GM19452 (cell line): ENCODE measurements around the gene ARHGAP45.
"Not testable (repeated sequence)": the region's sequence is repeated elsewhere in the genome, so short reads cannot be mapped to it uniquely, and the experiment has no call there.

Experiments
- ATAC-seq: cut with Tn5 transposase; IDR thresholded peaks from one replicate; pipeline ENCODE4 v1.9.1; 2021; ENCODE audit not compliant: unreplicated experiment

ARHGAP45 gene

GRCh38 chr19:1066748-1067340, at the start of gene ARHGAP45:
TSS of gene ARHGAP45 (plus strand) at chr19:1067167. CDS start at chr19:1067406, 239 bp downstream.
- ATAC-seq = no peak

- no peak for ATAC-seq
These were observed 49.1 kb upstream of the ARHGAP45 start for GRCh38 chr19:1017906-1018305.

DNA sequence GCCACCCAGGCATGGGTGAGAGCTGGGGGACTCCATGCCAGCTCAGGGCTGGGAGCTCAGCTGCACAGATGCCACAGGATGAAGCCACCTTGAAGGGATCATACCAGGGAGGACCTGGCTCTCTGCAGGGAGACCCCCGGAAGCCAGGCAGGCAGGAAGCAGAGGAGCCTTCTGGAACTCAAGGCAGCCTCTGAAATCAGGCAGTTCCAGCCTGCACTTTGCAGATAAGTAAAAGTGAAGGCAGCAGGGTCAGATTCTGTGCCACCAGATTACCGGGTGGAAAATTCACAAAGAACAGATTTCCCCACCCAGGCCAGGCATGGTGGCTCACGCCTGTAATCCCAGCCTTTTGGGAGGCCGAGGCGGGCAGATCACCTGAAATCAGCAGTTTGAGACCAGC, 48.6 kb upstream of the ARHGAP45 start:
- ATAC-seq = no peak

DNA sequence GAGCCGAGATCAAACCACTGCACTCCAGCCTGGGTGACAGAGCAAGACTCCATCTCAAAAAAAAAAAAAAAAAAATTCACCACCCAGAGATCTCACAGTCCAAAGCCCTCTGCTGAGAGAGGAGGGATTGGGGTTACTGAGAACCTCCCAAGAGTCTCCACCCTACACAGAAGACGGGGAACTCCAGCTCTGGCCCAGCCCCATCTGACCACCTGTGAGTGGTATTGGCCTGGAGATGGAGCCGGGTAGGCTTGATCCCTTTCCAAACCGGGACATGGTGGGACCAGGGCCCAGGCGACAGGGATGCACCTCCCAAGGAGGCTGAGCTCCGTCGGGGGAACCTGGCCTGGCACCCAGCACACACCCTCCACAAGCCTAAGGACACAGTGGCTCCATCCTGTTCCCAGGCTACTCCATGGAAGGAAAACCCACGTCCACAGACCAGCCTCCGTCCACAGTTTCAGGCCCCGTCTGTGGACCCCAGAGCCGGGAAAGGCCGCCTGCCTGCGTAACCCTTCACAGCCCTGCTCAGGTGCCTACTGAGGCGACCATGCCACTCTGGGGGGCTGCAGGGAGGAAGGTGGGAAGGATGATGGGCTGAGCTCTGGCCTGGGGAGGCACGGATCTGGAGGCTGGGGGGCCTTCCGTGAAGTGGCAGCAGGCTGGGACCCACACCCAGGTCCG, 47.9 kb upstream of the ARHGAP45 start:
- ATAC-seq = no peak

GRCh38 chr19:1019616-1019961, 47.4 kb upstream of the ARHGAP45 start:
- no peak for ATAC-seq

DNA sequence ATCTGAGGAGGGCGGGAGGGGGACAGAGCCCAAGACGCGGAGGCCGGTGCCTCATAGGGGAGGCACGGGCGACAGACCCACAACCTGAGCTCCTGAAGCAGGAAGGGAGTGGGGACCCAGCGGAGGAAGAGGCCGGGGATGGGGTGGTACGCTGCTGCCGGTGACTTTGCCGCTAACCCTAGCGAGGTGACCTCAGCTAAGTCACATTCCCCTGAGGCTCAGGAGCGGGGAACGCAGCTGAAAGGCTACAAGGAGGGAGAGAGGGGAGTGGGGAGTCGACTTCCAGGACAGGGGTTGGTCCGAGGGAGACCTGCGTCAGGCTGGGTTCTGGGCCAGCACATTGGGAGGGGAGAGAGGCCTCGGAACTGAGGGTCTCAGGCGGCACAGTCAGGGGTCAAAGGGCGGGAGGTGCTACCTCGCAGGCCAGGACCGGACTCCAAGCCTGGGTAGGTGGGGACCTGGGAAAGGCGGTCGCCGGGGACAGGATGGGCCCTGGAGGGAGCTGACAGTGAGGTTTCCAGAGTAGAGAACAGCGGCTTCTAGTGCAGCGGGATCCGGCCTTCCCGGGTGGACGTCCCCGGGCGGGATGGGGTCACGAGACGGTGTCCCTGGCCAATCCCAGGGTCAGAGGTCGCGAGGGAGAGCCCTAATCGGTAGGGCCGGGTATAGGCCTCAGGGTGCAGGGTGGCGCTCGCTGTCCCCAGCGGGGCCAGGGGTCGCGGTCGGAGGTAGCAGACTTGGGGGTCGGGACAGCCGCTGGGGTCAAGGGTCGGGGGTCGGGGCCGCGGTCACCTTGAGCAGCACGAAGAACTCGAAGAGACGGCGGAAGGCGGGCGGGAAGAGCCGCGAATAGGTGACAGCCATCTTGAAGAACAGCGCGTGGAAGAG, 46.7 kb upstream of the ARHGAP45 start:
- no peak for ATAC-seq

- peak; percentile 77 for ATAC-seq
These were observed 46.0 kb upstream of the ARHGAP45 start, which contains the start of gene TMEM259 for GRCh38 chr19:1020868-1021425. TSS of gene TMEM259 (minus strand) at chr19:1021123. CDS start at chr19:1020996, 127 bp downstream.

- not testable (repeated sequence) for ATAC-seq
These were observed 43.1 kb upstream of the ARHGAP45 start for GRCh38 chr19:1023883-1024188.

- not testable (repeated sequence) for ATAC-seq
These were observed 41.9 kb upstream of the ARHGAP45 start for GRCh38 chr19:1025080-1025479.

DNA sequence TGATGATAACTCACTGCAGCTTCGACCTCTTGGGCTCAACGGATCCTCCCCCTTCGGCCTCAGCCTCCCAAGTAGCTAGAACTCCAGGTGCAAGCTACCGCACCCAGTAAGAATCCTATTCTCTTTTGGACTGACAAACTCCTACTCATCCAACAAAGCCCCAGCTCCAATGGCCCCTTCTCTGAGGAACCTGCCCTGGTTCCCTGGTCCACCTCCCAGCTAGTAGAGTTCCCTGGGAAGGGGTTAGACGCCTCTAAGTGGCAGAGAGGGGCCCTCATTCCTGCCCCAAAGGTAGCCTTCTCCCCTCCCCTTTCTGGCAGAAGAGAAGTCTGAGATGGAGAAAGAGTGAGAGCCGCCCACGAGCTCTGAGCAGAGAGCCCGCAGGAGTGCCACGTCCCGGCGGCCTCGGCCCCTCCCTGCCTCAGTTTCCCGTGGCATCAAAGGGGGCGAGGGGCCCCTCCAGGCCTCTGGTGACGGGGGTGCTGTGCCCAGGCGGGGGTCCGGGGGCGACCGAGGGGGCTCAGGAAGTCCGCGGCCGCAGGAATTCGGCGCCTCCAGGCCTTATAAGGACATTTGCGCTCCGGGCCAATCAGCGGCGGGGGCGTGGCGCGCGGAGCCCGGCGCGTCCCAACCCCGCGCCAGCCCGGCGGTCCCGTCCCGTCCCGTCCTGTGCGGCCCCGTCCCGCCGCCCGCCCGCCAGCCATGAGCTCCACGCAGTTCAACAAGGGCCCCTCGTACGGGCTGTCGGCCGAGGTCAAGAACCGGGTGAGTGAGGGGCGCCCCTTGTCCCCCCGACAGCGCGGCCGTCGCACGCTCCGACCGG, 40.8 kb upstream of the ARHGAP45 start, which contains the start of gene CNN2:
Gene CNN2, plus strand, starts transcription at position 649 of the 823 bp plus-strand sequence. Its CDS starts 54 bp downstream, at position 703.
- ATAC-seq = no peak

DNA sequence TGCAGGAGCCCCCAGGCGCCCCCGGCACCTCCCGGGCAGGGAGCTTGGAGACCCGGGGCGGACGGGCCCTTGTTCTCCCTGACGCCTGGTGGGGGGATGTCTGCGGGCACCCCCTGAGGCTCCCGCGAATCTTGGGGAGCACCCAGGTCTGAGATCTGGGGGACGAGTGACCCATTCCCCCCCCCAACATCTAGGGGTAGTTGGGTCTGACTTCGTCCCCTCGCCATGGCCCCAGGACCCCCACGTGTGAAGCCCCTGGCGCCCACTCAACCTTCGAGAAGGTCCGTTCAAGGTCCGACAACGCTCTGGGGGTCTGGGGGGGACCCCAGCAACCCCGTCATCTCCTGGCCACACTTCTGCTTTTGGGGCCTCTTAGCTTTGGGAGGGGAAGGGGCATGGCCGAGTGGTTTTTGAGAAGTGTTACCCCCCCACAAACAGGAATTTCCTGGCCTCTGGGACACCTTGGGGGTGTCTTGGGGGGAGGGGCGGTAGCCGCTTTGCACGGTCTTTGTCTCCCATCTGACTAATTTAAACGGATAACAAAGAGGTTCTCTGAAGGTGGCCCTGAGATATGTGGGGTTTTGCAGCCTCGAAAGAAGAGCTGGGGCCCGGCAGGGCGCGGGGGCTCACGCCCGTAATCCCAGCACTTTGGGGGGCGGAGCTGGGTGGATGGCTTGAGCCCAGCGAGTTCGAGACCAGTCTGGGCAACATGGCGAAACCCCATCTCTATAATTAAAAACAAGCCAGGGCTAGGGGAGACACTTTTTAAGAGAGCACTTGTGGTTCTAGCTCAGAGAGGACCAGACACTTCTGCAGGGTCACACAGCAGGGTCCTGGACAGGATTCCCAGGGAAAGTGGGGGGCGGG, 40.0 kb upstream of the ARHGAP45 start:
- ATAC-seq = no peak

DNA sequence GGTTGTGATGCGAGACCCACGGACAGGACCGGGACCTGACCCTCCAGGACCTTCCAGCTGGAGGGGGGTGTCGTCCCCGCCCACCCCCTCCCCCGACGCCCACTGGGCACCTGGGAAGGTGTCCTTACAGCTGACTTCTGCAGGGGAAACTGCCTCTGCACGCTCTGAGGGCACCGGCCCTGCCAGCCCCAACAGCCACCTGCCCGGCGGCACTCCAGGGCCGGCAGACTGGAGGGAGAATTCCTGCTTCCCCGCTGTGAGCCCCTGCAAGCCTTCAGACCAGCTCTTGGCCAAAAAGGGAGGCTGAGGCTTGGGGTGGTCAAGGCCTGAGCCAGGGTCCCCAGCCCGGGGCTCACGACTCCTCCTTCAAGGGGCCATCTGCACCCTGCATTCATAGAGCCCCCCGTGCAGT, 39.3 kb upstream of the ARHGAP45 start:
- ATAC-seq = no peak

DNA sequence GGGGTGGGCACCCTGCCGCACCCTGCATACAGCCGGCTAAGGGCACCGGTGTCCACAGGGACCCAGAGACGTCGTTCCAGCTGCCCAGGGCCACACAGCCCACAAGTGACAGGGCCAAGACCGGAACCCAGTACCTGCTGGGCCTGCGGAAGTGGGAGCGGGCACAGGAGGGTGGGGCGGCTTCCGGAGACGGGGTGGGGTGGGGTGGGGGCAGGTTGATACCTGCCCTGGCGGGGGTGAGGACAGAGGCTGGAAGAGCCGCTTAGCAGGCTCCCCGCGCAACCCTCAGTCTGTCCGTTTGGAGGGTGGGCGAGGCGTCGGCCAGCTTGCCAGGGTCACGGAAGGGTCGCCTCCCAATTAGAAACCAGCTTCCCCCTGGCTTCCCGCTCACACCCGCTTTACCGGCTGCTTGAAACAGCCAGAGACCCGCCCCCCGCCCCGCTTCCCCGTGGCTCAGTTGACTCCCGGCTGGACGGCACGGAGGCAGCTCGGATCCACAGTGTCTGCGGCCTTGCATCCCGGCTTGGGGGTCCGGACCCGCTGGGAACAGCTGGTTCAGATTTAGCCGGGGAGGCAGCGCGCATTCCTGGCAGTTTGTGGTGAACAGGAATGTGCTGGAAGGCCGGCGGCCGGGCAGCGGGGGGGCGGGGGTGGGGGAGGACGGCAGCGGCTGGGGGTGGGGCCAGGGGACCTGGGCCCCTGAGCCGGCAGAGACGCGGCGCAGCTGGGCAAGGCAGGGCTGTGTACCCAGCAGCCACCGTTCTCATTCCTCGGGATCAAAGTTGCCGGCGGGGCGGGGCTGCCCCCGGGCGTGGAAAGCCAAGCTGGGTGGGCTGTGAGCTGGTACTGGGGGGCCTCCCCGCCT, 38.7 kb upstream of the ARHGAP45 start:
- no peak for ATAC-seq

GRCh38 chr19:1032264-1032867, 34.6 kb upstream of the ARHGAP45 start:
- ATAC-seq = no peak

GRCh38 chr19:1035998-1036621, 30.9 kb upstream of the ARHGAP45 start:
- ATAC-seq = no peak

DNA sequence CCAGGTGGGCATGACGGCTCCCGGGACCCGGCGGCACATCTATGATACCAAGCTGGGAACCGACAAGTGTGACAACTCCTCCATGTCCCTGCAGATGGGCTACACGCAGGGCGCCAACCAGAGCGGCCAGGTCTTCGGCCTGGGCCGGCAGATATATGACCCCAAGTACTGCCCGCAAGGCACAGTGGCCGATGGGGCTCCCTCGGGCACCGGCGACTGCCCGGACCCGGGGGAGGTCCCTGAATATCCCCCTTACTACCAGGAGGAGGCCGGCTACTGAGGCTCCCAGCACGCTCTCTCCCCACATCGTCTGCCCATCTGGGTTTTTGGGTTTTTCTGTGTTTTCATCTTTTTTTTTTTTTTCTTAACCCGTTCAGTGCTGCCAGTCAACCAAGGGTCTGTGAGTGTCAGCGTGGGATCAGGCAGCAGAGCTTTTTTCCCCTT, 29.3 kb upstream of the ARHGAP45 start:
- ATAC-seq = no peak

- no peak for ATAC-seq
These were observed 27.9 kb upstream of the ARHGAP45 start for GRCh38 chr19:1038978-1039645.
